ENCODE data around the gene DOHH. TPM values are rescaled to one million over a fixed set of nuclear protein-coding genes. Genes with fewer than 3 reads are reported as not detected.

The DOHH gene
- total RNA-seq, 1 experiment from 2014 or later = 24.9 TPM

DNA sequence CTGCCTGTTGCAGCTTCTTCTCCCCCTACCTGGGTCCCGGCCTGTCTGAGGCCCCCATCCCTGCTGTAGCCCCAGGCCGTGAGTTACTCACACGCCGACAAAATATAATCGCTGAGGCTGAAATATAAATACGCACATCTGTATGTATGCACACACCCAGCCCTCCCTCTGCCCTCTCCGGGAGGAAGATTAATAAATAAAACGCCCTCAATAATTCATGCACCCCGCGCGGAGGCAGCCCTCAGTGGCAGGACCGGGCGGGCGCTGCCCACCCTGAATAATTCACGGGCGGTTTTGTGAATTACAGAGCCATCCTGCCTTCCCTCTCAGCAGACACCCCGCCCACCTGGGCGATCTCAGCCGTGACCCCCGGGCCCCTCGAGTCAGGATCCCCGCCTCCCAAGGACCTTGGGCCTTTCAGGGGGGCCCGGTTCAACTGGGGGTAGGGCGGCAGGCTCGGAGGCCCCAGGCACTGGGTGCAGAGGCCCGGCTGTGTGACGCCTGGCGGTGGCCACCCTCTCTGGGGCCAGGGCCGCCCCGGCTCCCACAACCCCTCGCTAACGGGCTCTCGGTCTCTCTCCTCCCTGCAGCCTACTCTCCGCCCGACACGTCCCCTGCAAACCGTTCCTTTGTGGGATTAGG is 44.4 kb downstream of the DOHH start:
- Histone ChIP-seq H3K36me3 (ENCODE audit: control insufficient read depth, insufficient read depth, low read length) (no peaks in the 10 kb centered on the region), H3K9me3 (ENCODE audit: control insufficient read depth, insufficient read depth, low read depth, low read length) (no peaks in the 10 kb centered on the region), H3K4me3 (ENCODE audit: low read depth in 2 of 2, low read length in 2 of 2) (no peak overlapping the region), H3K4me1 (ENCODE audit: control insufficient read depth, insufficient read depth, low read length) (peaks cover 25% of the 10 kb centered on the region), H3K27me3 (ENCODE audit: control insufficient read depth, insufficient read depth, low read length) (no peaks in the 10 kb centered on the region), H3K27ac (ENCODE audit: low read length) (no peak overlapping the region)
- DNase-seq (ENCODE audit: low read depth, low spot score) = no peak
- BruUV-seq (replicated peaks) = no TSS peak
- intact Hi-C loops (cut with micrococcal nuclease; ENCODE audit: unreplicated experiment) (no loop called here), in situ Hi-C loops (cut with HindIII; ENCODE audit: low pct_unique_long_range_greater_than_20kb, low sequenced_read_pairs) (no loop called here)
- ChIA-PET CTCF (no interaction called here), POLR2A (no interaction called here)
- no peak for ATAC-seq
- TF ChIP-seq REST (IDR thresholded peaks at IDR 0.05; ENCODE audit: insufficient read depth in 1 of 2, low read depth in 2 of 2, low read length in 1 of 2) = no peak
- no peak for TF ChIP-seq TCF7L2 (IDR thresholded peaks at IDR 0.05; ENCODE audit: low read depth, low read length)
- no peak for TF ChIP-seq CTCF (IDR thresholded peaks at IDR 0.05)
- TF ChIP-seq SIN3A (IDR thresholded peaks at IDR 0.05; ENCODE audit: borderline replicate concordance, insufficient read depth, low read depth, low read length) = no peak
- no peak for TF ChIP-seq POLR2AphosphoS5 (IDR thresholded peaks at IDR 0.05; ENCODE audit: low read depth, low read length)

GRCh38 chr19:3455393-3455955 is 45.0 kb downstream of the DOHH start:
- intact Hi-C loops (cut with micrococcal nuclease; ENCODE audit: unreplicated experiment) = no loop called here
- in situ Hi-C loops (cut with HindIII; ENCODE audit: low pct_unique_long_range_greater_than_20kb, low sequenced_read_pairs) = no loop called here
- TF ChIP-seq SIN3A (IDR thresholded peaks at IDR 0.05; ENCODE audit: borderline replicate concordance, insufficient read depth, low read depth, low read length) = no peak
- no peak for TF ChIP-seq CTCF (IDR thresholded peaks at IDR 0.05)
- no peak for TF ChIP-seq REST (IDR thresholded peaks at IDR 0.05; ENCODE audit: insufficient read depth in 1 of 2, low read depth in 2 of 2, low read length in 1 of 2)
- TF ChIP-seq POLR2AphosphoS5 (IDR thresholded peaks at IDR 0.05; ENCODE audit: low read depth, low read length) = no peak
- TF ChIP-seq TCF7L2 (IDR thresholded peaks at IDR 0.05; ENCODE audit: low read depth, low read length) = no peak
- ATAC-seq (no peak), DNase-seq (ENCODE audit: low read depth, low spot score) (no peak)
- no peaks in the 10 kb centered on the region for H3K36me3 ChIP-seq (ENCODE audit: control insufficient read depth, insufficient read depth, low read length)
- H3K4me1 ChIP-seq (ENCODE audit: control insufficient read depth, insufficient read depth, low read length) = peaks cover 30% of the 10 kb centered on the region
- CTCF ChIA-PET = no interaction called here
- no peaks in the 10 kb centered on the region for H3K9me3 ChIP-seq (ENCODE audit: control insufficient read depth, insufficient read depth, low read depth, low read length)
- H3K27ac ChIP-seq (ENCODE audit: low read length) = no peak overlapping the region
- BruUV-seq (replicated peaks) = no TSS peak
- no peaks in the 10 kb centered on the region for H3K27me3 ChIP-seq (ENCODE audit: control insufficient read depth, insufficient read depth, low read length)
- POLR2A ChIA-PET = no interaction called here
- H3K4me3 ChIP-seq (ENCODE audit: low read depth in 2 of 2, low read length in 2 of 2) = no peak overlapping the region

All from Panc1 (cell line).